Measurements from ENCODE around the gene TRAF7.

TRAF7 gene

DNA sequence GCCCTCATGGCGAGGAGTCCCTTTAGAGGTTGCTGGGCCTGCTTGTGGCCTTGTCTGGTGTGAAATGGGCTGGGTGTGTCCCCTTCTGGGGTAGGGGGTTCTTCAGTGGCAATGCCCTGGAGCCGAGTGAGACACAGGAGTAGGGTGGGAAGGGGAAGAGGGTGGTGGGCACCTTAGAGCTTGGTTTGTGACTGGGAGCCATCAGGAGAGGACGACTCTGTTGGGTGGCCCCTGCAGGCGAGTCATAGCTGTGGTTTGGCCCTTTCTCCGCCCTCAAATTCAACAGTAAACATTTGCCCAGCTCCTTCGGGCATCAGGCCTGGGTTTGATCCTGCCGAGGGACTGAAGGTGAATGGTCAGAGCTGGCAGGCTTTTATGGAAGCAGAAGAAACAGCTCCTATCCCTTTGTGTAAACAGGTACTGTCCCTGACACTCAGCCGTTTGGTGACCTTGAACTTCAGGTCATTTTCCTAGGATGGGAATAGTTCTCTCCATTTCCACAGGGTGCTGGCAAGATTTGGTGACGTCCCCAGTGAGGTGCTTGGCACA, 70.7 kb downstream of the TRAF7 start:
- no peak for DNase-seq

DNA sequence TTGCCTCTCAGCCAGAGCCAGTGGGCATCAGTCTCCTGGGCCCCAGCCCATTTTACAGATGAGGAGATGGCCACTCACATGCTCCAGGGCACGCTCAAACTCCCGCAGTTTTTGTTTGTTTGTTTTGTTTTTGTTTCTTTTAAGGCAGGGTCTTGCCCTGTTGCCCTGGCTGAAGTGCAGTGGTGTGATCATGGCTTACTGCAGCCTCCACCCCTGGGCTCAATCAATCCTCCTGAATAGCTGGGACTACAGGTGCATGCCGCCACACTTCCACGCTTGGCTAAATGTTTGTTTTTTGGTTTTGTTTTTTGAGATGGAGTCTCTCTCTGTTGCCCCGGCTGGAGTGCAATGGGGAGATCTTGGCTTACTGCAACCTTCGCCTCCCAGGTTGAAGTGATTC, 71.3 kb downstream of the TRAF7 start:
- no peak for DNase-seq
